Activated gamma-delta T cell (primary cell): ENCODE data around the gene FZR1.
"Not testable (repeated sequence)": the region's sequence is repeated elsewhere in the genome, so short reads cannot be mapped to it uniquely, and the experiment has no call there.

ENCODE experiments used
- DNase-seq: peaks from one replicate; lab custom pipeline; 2025; lab: John Stamatoyannopoulos, UW

The FZR1 gene

DNA sequence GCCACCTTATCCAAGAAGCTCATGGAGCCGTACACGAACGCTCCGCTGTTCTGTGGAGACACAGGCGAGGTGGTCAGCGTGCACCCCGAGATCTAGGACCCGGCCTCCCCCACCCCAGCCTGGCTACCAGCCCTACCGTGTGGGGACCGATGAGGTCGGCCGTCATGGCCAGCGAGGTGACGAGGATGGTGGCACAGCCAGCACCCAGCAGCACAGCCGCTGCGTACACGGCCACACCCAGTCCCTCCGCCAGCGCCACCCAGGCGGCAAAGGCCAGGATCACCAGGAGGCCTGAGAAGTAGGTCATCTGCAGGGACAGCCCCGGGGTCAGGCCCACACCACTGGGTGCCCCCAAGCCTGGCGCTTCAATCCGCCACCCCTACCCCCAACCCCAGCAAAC is 40.0 kb downstream of the FZR1 start:
- no peak for DNase-seq

DNA sequence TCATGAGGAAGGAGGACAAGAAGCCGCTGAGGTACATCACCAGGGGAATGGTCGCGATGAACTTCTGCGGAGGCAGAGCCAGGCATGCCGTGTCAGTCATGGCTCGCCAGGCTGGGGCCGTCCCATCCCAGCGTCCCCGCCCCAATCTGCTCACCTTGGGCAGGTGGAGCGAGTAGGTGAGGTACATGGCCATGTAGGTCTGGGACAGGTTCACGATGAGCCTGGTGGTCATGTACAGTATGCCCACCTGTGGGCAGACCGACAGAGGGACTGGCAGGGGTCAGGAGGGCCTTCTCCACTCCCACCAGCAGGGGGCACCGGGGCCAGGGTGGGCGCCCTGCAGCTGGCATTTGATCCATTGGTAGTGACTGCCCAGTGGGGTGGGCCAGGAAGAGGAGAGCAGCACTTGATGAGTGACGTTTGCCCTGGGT is 41.2 kb downstream of the FZR1 start:
- no peak for DNase-seq

DNA sequence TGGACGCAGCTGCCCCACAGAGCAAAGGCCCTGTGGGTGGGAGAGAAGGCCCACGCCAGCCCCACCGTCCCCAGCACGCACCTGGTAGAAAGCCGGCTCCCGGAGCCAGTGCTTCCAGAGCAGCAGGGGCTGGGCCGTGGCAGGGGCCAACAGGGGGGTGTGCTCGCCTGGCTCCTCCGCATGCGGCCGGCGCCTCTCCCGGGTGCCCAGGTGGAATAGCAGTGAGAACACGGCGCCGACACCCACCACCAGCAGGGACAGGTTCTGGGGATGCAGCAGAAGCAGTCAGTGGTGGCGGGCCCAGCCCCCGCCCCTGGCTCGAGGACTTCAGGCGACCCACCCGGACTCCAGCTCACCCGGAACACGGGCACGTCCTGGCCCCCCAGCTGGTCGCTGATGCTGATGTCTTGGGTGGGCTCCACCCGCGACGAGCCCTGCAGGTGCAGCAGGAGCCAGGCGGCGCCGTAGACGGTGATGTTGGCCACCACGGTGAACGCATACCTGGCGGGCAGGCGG is 41.7 kb downstream of the FZR1 start:
- no peak for DNase-seq

DNA sequence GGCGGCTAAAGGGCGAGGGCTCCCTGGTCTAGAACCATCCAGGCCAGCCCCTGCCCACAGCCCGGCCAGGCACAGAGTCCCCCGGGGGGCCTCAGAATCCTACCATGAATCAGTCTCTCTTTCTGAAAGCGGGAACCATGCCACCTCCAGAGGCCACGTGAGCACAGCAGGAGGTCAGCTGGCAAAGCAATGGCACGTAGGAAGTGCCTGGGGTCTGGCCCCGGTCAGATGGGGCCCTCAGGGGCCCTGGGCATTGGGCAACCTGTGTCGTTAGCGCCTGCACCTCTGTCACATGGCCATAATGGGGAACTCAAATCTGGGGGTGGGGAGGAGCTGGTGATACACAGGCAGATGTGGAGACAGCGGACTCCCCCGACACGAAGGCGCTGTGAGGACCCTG is 42.5 kb downstream of the FZR1 start:
- DNase-seq, result no peak

DNA sequence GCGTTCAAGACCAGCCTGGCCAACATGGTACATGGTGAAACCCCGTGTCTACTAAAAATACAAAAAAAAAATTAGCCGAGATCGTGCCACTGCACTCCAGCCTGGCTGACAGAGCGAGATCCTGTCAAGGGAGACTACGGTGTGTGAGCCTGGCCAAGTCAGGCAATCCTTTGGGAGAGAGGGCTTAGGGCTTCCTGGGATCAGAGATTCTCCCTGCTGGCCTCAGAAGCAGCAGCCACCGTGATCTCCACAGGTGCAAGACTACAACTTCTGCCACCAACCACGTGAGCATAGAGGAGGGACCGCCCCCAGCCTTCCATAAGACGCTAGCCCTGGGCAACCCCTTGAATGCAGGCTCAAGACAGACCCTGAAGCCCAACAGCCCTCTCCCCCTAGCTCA is 43.7 kb downstream of the FZR1 start:
- DNase-seq, result no peak

DNA sequence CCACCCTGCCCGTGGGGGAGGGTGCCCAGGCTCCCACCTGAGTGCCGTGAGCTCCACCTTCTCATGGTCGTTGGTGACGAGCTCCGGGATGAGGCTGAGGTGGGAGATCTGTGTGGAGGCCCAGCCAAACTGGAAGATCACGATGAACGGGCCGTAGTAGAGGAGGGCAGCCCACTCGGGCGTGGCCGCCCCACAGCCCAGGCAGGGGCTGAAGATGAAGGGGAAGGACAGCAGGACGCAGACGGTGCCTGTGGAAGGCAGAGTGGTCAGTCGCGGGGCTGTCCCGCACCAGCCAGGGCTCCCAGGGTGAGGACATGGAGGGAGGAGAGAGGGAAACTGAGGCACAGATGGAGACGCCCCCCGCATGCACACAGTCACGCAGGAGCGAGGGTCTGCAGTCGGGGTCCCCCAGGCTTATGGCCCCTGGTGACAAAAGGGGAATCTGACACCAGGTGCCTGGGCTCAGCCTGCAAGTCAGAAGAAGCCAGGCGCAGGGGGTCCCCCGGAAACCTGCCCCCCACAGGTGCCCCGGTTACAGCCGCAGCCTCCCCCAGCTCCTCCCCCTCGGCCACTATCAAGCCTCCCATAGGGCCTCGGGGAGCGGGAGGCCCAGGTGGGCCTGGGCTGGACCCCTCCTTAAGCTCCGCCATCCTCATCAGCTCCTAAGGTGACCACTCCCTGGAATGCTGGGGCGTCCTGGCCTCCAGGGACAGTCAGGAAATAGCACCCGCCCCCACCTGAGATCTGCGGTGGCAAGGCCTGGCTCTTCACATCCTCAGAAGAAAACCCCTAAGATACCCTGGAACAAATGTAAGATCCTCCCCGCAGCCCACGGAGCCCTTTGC is 45.1 kb downstream of the FZR1 start:
- no peak for DNase-seq

DNA sequence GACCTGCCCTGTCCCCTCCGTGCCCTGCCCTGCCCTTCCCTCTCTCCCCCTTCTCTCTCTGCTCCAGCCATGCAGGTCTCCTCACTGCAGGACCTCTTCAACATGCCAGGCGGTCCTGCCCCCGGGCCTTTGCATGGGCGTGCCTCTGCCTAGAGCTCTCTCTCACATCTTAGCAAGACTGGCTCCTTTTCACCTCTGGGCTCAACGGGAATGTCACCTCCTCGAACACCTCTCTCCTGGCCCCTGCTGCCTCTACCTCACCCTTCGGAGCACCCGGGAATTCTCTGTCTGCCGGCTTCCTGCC is 45.6 kb downstream of the FZR1 start:
- DNase-seq, result no peak

DNA sequence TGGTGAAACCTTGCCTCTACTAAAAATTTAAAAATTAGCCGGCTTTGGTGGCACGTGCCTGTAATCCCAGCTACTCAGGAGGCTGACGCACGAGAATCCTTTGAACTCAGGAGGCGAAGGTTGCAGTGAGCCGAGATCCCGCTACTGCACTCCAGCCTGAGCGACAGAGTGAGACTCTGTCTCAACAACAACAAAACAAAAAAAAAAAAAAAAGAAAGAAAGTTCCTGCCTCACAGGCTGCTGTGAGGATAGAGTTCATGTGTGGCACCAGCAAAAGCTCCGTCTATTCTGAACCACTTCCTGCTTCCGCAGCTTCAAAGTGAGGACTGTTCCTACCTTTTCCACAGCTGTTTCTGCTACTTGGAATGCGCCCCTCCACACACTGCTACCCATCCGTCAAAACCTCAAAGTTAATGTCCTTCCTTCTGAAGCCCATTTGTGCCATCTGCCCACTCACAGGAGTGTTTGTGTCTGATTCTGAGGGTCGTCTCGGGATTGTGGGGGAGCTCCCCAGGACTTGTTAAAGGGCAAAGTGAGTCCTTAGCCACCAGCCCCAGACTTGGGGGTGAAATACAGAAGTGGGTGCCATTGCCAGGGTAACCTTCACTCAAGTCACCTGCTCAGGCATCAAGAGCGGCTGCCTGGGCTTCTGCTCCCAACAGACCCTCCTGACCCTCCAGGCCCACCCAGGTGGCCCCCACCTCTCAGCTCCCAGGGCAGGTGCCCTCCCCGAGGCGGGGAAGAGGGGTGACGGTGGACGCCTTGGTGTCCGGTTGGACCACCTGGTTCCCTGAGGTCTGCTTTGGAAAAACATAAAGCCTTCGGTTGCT is 48.4 kb downstream of the FZR1 start:
- DNase-seq, result no peak

DNA sequence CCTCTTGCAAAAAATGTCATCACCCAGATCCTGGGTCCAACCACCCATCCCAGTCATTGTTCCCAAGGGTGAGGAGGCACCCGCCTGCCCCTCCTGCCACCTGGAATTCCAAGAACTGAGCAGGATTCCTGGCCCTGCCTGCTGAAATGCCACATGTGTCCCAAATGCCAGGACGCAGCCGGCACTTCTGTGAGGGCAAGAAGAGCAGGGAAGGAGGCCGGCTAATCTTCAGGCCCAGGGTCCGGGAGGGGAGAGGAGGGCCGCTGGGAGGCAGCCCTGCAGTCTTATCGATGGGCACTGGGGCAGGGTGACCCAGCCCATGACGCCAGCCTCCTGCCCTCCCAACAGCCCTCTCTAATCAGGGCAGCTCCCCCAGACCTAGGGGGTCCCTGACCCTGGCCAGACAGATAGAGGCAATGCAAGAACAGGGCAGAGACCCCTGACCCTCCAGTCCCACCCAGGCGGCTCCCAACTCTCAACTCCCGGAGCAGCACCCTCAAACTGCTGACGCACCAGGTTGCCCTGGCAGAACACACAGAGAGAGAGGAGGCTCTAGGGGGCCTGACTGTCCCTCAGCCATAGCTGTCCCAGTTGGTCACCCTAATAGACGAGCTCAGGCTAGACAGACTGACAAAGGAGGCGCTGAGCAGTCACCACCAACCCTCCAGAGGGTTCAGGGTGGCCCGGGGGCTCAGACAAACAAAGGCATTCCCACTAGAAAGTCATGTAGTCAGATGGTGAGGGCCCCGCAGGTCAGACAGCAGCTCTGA is 49.7 kb downstream of the FZR1 start:
- DNase-seq, result no peak

DNA sequence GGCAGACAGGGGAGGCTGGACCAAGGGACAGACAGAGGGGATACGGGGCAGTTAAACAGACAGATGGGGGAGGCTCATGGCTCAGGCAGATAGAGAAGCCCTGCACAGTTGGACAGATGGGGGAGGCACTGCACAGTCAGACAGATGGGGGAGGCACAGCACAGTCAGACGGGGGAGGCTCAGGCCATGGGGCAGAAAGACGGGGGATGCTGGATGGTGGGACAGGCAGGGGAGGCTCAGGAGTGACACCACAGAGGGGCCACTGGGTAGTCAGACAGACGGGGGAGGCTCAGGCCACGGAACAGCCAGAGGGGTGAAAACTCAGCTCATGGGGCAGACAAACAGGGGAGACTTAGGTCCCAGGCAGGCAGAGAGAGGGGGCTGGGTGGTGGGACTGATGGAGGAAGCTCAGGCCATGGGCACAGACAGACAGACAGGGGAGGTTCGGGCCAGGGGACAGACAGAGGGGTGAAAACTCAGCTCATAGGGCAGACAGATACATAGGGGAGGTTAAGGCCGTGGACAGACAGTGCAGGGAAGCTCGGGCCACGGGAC is 50.4 kb downstream of the FZR1 start:
- no peak for DNase-seq

DNA sequence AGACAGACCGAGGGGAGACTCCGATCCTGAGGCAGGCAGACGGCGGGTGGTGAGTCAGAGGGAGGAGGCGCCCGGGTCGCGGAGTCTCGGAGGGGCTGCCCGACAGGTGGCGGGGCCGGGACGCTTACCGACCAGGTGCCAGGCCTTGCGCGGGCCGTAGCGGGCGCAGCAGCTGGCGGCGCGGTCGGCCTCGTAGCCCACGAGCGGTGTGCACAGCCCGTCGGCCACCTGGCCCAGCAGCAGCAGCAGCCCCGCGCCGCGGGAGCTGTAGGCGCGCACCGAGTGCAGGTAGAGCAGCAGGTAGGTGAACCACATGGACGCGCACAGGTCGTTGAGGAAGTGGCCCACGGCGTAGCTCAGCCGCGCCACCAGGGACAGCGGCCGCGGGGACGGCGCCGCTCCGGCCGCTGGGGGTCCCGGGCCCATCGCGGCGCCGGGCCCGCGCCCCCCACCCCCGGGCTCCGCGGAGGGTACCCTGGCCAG is 50.9 kb downstream of the FZR1 start:
- DNase-seq, result peak; percentile 63

DNA sequence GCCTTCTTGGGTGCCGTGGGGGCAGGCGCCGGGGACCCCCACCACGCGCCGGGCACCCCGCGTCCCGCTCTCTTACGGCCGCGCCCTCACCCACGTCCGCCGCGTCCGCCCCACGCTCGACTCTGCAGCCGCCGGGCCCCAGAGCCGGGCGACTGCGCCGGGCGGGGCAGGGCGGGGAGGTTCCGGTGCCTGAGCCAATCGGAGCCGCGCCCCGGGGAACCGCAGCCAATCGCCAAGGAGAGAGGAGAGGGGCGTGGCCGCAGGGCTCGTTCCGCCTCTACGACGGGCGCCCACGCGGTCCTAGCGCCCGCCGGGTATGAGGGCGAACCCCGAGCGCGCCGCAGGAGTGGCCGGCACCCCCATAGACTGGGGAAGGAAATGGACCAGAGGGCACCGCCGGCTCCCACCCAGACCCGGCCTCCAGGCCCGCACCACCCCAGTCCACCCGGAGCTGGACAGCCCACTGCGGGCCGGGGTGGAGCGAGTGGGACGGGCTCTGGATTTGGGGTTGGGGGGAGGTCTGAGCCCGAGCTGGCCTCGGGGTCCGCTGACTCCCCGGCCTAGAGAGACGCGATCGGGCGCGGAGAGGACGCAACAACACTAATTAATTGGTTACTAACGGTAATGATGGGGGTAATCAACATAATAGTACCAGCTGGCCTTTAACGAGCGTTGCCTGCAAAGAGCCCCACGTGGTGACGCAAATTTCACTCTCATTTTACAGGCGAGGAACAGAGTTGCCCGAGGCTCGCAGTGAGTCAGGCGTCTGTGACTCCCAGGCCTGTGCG is 51.5 kb downstream of the FZR1 start, which contains the start of gene MFSD12:
MFSD12 (minus strand) TSS at position 126 of the 788 bp plus-strand sequence. CDS start 183 bp downstream, outside the sequence.
- peak; percentile 94 for DNase-seq

DNA sequence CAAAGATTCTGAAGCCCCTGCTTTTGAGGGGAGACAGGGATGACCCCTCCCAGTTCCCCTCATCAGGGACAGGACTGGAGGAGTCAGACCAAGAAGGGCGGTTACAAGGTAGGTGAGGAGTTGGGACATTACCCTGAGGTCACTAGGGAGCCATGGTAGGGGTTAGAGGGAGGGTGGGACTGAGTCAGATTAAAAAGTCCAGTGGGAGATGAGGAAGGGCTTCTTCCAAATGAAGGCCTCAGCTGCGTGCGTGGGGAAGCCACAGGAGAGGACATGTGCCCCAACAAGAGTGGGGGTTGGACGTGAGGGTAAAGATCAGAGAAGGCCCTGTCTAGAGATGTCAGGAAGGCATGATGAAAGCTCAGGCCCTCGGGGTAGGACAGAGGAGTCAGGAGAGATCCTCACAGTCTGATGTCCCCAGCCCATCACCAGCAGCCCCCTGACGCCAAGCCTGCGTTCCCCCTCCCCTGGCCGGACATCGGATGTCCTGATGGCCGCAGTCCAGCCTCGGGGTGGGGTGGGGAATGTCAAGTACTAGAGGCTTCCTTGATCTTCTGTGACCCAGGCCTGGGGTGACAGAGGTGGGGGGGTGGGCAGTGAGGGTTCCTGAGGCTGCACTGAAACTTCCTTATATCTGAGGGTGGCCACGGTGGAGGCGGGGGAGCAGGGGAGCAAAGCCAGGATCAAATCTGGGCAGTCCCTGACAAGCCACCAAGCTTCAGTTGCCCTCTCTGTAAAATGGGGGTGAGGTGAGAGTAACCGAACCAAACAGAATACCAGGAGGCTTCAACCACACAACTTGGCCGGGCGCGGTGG is 57.8 kb downstream of the FZR1 start:
- no peak for DNase-seq

DNA sequence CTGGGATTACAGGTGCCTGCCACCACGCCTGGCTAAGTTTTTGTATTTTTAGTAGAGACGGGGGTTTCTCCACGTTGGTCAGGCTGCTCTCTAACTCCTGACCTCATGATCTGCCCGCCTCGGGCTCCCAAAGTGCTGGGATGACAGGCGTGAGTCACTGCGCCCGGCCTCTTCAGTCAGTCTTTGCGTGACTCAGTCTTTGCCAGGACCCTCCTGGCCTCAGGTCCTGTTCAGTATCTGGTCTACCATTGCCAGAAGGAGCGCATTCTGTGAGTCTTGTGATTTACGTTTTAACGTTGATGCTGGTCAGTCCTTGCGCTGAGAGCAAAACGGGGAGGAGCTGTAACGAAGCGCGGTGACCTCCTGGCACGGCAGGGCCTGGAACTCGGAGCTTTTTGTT is 59.0 kb downstream of the FZR1 start:
- no peak for DNase-seq

DNA sequence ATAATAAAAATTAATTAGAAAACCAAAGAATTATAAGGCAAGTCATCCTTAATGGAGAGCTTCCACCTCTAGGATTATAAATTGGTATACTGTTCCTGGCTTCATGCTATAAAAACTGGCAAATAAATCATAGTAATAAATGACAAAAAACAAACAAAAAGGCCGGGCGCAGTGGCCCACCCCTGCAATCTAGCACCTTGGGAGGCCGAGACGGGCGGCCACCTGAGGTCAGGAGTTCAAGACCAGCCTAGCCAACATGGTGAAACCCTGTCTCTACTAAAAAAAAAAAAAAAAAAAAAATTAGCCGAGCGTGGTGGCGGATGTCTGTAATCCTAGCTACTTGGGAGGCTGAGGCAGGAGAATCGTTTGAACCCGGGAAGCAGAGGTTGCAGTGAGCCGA is 63.9 kb downstream of the FZR1 start:
- DNase-seq, result not testable (repeated sequence)

DNA sequence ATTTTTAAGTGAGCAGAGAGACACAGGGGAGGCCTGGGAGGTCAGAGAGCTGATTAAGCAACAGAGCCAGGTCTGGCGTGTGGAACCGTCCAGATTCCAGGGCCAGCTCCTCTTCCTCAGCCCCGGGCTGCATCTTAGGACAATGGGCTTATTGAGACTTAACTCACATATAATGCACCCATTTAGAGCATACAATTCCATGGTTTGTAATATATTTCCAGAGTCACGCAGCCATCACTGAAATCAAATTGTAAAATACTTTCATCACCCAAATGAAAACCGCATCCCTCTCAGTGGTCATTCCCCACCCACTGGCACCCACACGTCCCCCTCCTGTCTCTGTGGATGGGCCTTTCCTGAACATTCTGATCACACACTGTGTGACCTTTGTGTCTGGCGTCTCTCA is 64.5 kb downstream of the FZR1 start:
- DNase-seq, result no peak

DNA sequence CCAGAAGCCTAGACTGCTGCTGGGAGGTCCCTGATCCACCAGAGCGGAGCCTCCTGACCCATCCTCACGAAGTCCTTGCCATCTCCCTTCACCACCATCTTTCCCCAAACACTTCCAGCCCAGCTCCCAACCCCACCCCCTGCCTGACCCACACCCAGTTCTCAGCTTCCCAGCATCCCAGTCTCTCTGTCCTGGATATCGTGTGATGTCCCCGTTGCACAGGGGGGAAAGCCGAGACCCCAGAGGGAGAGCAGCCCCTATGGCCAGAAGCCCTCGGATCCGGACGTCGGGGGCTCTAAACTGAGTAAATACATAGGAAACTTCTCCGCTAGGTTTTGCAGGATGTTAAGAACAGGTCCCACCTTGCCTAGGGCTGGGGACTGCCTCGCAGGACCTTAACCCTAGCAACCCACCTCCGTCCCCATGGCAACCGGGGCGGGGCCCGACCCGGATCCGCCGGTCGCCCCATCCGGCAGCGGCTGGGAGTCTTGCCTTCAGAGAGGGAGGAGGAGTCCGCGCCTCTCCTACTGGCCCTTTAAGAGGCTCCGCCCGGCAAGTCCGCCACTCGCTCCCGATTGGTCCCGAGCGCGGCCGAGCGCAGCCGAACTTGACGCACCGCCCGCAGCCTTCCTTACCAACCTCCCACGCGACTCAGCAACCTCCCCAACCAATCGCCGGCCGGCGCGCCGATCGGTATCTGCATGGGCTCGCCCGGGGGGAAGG is 66.2 kb downstream of the FZR1 start:
- DNase-seq, result peak; percentile 100

DNA sequence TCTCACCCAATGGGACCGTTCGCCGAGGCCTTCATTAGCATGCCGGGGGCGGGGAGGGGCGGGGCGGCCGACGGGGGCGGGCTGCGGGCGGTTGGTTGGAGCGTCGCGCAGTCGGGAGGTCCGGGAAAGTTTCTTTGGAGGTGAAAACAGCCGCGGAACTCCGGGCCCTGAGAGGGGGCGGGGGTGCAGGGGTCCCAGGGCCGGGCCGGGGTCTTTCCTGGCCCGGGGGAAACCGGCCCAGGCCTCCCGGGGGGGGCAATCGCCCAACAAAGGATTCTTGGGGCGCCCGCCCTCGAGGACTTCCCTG is 66.7 kb downstream of the FZR1 start, which contains the start of gene HMG20B:
HMG20B (plus strand) TSS at position 90 of the 307 bp plus-strand sequence. CDS start 366 bp downstream, outside the sequence.
- DNase-seq, result no peak

DNA sequence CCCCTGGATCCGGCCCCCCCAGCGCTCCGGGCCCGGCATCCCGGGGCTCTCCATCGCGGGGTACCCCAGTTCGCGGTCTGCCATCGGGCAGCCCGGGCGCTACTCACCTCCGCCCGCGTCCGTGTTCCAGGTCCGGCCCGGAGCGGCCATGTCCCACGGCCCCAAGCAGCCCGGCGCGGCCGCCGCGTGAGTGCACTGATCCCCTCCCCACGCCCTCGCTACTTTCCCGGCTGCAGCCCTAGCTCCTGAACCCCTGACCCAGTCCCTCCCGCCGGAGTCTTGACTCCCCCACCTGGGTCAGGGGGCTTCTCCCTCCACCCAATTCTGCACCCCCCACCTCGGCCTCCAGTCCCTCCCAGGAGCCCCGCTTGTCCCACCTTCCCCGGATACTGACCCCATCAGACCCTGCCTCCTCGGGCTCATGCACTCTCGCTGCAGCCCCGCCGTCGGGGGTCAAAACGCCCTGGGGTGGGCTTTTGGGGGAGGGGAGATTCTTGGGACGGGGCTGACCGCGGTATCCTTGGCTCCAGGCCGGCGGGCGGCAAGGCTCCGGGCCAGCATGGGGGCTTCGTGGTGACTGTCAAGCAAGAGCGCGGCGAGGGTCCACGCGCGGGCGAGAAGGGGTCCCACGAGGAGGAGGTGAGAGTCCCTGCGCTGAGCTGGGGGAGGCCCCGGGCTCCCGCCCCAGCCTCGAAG is 67.2 kb downstream of the FZR1 start:
- no peak for DNase-seq
